GM23338 (cell line): ENCODE results near the gene RNF20.

Experiments used
- CREB1 ChIP-seq: fragments of 250-450 bp; sonication (Bioruptor Pico); IDR thresholded peaks from 2 replicates; pipeline ENCODE4 v1.5.0; 2020; ENCODE audit warnings: low read depth, mild to moderate bottlenecking, moderate library complexity
- CTCF ChIP-seq, 2 experiments: fragments of 200-600 bp in 1 of 2; sonication (generic) in 1 of 2; conservative IDR thresholded peaks; 2 replicates each; pipeline versions ENCODE4 v1.5.1 to v1.6.1; 2016 to 2017; ENCODE audit warnings: antibody characterized with exemption in 2 of 2, low read depth in 2 of 2, mild to moderate bottlenecking in 2 of 2, moderate library complexity in 1 of 2
- EZH2 ChIP-seq: fragments of 200-600 bp; sonication (generic); IDR thresholded peaks from one replicate; pipeline ENCODE4 v1.8.0; 2017; ENCODE audit warnings: antibody characterized with exemption, mild to moderate bottlenecking, low read depth; ENCODE audit not compliant: unreplicated experiment
- EZH2phosphoT487 ChIP-seq: fragments of 200-600 bp; sonication (generic); IDR thresholded peaks from one replicate; pipeline ENCODE4 v1.8.1; 2018; ENCODE audit warnings: antibody characterized with exemption; ENCODE audit not compliant: unreplicated experiment
- JUNB ChIP-seq: IDR thresholded peaks from one replicate; pipeline ENCODE4 v1.6.1; 2016; ENCODE audit warnings: antibody characterized with exemption; ENCODE audit not compliant: unreplicated experiment
- NANOG ChIP-seq: IDR thresholded peaks from 2 replicates; pipeline ENCODE4 v1.6.1; 2016; ENCODE audit warnings: antibody characterized with exemption, borderline replicate concordance
- POLR2AphosphoS5 ChIP-seq: IDR thresholded peaks from 2 replicates; pipeline ENCODE4 v1.6.1; 2016; ENCODE audit warnings: antibody characterized with exemption, low read depth
- REST ChIP-seq: IDR thresholded peaks from one replicate; pipeline ENCODE4 v1.6.1; 2018; ENCODE audit warnings: antibody characterized with exemption; ENCODE audit not compliant: unreplicated experiment
- ZNF114 ChIP-seq: fragments of 250-450 bp; sonication (Bioruptor Pico); IDR thresholded peaks from 2 replicates; pipeline ENCODE4 v1.5.0; 2020; ENCODE audit warnings: mild to moderate bottlenecking, moderate library complexity

DNA sequence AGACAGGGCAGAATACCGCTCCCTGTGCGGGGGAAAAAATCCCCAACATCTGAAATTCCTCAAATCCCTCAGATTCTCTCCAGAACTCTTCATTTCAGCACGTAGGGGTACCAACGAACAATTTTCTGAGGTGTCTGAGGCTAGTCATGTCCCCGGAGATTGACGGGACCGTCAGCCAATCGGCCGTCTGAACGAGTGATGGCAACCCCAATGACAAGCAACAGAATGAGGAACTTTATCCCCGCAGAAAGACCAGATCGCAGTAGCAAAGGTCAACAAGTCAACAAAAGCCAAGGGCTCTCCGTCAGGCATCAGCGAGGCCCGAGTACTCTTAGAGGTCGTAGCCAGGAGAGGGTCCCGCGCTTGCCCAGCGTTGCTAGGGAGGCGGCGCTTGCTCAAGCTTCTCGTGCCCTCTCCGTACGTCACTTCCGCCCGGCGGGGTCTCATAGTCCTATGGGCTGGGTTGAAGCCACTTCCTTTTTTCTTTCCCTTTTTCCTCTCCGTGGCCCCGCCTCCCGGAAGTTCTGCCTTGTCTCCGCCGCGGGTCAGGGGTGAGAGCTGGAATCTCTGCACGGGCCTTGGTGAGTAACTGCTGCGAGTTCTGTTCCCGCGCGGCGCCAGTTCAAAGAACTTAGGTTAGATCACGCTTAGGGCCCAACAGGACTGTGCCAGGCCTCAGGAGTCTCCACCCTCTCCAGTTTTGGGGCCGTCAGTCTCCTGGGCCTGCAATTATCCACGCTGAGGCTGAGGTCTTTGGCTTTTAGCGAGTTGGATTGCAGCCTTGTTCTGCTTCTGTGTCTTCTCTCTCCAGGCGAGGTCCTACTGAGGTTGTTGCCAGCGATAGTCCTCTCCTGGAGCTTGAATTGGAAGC lies at the start of gene RNF20:
- TF ChIP-seq CTCF (conservative IDR thresholded peaks at IDR 0.05; ENCODE audit: low read depth in 2 of 2) = no peak
- no peak for TF ChIP-seq JUNB
- no peak for TF ChIP-seq REST
- TF ChIP-seq EZH2 = no peak
- no peak for TF ChIP-seq EZH2phosphoT487
- TF ChIP-seq POLR2AphosphoS5 = peak; percentile 54
- TF ChIP-seq CREB1 (CRISPR knock-in tag) = peak; percentile 92
- no peak for TF ChIP-seq ZNF114 (CRISPR knock-in tag)
- TF ChIP-seq NANOG = no peak
